NCI-H2227 (cell line): Measurements from ENCODE around the gene GZMM.
"Not testable (repeated sequence)": the region's sequence is repeated elsewhere in the genome, so short reads cannot be mapped to it uniquely, and the experiment has no call there.

Experiments used
- DNase-seq: peaks from one replicate; lab custom pipeline; 2025; ENCODE audit not compliant: unreplicated experiment; lab: John Stamatoyannopoulos, UW

The GZMM gene

DNA sequence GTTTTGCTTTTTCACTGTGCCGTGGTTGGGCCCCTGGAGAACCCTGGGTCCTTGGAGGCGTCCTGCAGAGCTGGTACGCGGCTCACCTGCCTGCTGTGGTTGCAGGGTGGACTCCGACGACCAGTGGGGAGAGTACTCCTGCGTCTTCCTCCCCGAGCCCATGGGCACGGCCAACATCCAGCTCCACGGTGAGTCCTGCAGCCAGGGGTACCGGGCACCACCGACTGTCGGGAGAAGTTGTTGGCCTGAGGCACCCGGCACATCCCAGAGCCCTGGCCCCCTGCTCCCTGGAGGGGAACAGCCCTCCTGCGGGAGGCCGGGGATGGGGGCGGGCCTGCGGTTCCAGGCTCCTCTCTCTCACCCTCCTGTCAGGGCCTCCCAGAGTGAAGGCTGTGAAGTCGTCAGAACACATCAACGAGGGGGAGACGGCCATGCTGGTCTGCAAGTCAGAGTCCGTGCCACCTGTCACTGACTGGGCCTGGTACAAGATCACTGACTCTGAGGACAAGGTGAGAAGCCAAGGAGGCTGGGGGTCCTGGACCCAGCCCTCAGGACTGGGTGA, 36.5 kb downstream of the GZMM start:
- no peak for DNase-seq

DNA sequence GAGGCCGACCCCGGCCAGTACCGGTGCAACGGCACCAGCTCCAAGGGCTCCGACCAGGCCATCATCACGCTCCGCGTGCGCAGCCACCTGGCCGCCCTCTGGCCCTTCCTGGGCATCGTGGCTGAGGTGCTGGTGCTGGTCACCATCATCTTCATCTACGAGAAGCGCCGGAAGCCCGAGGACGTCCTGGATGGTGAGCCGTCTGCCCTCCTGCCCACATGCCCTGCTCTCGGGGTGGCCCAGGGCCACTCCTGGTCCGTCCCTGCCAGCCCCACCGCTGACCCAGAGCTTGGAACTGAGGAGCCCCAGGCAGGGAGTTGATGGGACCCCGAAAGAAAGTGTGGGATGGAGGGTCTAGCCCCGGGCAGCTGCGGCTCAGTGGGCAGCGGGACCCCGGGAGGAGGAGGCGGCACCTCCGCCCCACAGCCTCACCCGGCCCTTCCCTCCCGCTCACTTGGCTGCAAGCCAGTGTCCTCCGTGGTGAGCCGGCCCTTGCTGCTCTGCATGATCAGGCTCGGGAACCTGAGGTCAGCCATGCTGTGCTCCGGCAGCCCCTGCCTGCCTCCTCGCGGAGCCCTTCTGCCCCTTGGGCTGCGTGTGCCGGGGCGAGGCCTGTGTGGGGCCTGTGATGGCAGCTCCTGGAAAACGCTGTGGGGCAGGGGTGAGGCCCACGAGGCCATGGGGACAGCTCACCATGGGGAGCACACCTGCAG, 37.7 kb downstream of the GZMM start:
- DNase-seq, result no peak

DNA sequence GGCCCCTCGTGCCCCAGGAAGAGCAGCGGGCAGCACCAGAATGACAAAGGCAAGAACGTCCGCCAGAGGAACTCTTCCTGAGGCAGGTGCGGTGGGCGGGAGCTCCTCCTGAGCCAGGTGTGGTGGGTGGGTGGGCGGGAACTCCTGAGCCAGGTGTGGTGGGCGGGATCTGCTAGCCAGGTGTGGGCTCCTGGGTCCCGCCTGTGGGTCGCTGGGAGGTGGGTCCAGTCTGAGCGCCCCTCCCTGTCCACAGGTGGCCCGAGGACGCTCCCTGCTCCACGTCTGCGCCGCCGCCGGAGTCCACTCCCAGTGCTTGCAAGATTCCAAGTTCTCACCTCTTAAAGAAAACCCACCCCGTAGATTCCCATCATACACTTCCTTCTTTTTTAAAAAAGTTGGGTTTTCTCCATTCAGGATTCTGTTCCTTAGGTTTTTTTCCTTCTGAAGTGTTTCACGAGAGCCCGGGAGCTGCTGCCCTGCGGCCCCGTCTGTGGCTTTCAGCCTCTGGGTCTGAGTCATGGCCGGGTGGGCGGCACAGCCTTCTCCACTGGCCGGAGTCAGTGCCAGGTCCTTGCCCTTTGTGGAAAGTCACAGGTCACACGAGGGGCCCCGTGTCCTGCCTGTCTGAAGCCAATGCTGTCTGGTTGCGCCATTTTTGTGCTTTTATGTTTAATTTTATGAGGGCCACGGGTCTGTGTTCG, 38.8 kb downstream of the GZMM start:
- no peak for DNase-seq

DNA sequence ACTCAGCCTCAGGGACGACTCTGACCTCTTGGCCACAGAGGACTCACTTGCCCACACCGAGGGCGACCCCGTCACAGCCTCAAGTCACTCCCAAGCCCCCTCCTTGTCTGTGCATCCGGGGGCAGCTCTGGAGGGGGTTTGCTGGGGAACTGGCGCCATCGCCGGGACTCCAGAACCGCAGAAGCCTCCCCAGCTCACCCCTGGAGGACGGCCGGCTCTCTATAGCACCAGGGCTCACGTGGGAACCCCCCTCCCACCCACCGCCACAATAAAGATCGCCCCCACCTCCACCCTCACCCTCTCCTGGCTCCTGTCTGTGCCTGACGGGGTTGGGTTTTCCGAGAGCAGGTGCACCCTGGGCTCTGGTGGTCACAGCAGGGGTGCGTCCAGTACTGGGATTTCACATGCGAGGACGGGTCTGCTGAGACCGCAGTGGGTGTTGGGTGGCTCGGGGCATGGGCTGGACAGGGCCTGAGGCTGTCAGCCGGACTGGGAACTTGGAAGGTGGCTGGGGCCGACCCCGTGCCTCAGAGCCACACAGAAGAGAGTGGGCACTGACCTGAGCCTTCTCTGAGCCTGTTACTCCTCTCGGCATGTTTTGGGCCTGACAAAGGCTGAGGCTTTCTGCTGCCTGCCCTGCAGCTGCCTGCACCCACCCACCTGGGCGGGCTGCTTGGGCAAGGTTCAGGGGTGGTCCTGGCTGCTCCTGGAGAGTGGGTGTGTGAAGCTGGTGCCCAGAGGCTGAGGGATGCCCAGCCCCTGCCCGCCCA, 39.5 kb downstream of the GZMM start:
- no peak for DNase-seq

DNA sequence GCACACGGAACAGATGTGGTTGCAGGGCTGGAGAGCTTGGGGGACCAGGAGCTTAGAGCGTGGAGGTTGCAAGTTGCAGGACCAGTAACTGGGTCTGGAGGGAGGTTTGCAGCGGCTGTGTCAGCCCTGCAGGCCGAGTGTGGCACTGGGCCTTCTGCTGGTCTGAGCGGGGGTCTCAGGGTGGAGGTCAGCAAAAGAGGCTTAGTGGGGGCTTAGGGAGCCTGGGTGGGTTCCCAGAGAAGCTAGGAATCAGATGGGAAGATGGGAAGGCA, 40.1 kb downstream of the GZMM start:
- DNase-seq, result no peak

DNA sequence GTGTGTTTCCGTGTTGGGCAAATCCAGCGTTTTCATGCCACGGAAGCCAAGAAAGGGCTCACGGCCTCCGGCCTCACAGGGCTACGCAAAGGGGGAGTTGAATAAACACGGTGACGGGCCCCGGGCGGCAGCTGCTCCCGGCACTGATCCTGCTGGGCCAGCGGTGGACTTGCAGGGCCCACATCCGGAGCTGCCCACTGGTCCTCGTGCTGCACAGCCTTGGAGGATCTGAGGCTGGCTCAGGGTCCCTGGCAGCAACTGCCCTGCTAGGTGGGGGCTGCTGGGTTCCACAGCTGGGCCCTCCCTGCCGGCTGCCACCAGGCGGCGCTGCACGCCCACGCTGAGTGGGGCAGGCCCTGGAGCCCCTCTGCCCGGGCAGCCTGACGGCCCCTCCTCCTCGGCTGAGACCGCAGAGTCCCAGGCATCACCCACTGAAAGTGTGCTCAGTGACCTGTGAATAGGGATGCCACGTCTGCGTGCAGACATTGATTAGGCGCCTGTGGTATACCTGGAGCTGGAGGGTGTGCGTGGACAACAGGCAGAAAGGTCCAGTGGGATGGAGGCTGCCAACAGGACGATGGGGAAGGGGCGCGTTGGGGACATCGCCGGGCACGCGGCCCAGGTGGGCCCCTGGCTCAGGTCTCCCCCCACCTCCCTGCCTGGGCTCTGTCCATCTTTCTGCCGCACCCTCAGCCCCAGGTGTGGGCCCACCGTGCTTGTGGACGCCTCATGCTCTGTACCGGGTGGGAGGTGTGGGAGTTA, 40.6 kb downstream of the GZMM start:
- DNase-seq, result peak; percentile 61

DNA sequence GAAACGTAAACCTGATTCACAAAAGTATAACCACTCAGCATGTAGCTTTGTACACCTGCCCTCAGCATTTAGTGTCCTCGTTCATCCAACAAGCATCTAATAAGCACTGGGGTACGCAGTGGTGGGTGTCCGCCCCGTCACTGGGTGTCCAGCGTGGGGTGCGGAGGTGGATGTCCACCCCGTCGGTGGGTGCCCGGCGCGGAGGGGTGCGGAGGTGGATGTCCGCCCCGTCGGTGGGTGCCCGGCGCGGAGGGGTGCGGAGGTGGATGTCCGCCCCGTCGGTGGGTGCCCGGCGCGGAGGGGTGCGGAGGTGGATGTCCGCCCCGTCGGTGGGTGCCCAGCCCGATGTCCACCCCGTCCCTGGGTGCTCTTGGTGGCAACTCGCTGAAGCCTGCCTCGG, 41.3 kb downstream of the GZMM start:
- not testable (repeated sequence) for DNase-seq

DNA sequence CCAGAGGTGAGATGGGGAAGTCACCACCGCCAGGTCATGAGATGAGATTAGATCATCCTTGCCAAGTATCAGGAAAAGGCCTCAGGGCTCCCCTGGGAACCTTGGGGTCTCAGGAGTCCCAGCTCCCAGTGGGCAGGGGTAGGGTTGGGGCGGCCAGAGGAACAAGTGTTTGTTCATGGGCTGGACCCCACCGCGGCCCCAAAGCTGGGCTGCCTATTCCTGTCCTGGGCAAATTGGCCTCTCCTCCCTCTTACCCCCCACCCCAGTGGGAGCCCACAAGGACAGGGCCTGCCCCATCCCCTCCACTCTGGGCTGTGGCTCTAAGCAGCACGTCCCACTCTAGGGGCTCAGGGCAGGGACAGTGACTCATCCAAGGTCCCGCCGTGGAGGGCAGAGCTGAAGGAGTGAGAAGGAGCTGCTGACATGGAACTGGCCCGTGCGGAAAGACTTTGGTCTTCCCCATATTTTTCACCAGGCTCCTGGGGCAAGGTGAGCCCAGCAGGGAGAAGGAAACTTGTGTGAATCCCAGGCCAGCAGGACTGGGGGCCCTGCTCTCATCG, 41.8 kb downstream of the GZMM start:
- DNase-seq, result no peak

DNA sequence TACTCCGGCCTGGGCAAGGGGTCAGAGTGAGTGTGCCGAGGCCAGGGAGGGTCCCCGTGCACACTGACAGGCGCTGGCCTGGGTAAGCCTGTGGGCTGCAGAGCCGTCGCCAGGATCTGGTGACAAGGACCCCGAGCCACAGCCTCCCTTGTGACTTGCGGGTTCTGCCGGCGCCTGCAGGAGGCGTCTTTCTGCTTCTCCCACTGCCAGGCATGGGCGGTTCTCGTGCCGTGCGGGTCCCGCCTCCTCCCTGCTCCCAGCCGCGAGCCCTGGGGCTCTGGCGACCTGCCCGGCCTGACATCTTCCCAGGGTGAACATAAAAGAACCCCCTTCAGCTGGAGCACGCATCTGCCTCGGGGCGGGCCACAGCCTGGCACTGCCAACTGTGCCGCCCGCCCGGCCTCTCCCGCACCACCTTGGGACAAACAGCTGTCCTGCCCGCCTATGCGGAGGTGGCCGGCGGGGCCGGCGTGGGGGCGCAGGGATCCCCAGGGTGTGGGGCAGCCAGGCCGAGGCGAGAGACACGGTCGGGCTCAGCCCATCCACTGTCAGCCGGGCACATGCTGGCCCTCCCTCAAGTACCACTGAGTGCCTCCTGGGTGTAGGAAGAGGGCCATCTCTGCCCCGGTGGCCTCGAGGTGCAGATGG, 44.4 kb downstream of the GZMM start:
- peak; percentile 77 for DNase-seq

DNA sequence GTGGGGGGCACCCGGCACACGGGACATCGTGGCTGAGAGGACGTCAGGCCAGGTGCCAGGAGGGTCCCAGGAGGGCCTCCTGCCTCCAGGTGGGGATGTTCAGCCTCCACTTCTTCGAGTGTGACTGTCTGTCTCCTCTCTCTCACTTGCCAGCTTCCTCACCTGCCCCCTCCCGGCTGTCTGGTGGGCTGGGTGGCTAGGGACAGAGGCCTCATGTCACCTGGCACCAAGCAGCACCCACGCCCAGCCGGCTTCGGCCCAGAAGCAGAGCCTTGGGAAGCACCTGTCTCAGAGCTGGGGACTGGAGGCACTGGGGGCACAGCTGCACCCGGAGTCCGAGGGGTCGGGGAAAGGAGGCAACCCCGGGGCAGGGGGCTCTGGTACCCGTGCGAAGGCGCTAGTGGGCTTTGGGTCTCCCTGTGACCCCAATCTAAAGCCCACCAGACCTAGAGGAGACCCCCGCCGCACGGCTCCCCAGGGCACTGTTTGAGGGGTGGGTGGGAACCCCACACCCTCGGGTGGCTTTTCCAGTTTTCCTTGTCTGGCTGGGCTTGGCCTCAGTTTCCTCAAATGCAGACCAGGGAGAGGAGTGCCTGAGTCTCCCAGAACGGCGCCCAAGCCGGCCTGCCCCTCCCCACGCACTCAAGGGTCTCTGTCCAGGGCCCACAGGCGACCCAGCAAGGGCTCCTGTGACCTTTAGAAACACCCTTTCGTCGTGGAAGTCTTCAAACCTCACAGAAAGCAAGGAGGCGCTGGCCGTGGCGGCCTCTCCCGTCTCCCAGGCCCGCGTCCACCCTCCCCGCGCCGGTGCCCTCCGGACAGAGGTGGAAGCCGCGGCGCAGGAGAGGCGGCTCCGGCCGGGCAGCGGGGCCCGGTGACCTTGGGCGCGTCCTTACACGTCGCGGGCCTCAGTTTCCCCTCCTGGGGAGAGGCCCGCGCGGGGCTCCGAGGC, 45.2 kb downstream of the GZMM start:
- peak; percentile 26 for DNase-seq

DNA sequence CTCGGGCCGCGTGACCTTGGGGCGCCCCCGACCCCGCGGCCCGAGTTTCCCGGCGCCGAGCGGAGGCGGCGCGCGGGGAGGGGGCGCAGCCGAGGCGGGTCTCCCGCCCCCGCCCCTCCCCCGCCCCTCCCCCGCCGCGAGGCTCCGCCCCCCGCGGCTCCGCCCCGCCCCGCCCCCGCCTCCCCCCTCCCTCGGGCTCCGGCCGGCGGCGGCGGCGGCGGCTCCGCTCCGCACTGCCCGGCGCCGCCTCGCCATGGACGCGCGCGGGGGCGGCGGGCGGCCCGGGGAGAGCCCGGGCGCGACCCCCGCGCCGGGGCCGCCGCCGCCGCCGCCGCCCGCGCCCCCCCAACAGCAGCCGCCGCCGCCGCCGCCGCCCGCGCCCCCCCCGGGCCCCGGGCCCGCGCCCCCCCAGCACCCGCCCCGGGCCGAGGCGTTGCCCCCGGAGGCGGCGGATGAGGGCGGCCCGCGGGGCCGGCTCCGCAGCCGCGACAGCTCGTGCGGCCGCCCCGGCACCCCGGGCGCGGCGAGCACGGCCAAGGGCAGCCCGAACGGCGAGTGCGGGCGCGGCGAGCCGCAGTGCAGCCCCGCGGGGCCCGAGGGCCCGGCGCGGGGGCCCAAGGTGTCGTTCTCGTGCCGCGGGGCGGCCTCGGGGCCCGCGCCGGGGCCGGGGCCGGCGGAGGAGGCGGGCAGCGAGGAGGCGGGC, 46.0 kb downstream of the GZMM start, which contains the start of gene HCN2:
Gene HCN2, plus strand, starts transcription at position 189 of the 703 bp plus-strand sequence. Its CDS starts 65 bp downstream, at position 254.
- DNase-seq, result no peak

DNA sequence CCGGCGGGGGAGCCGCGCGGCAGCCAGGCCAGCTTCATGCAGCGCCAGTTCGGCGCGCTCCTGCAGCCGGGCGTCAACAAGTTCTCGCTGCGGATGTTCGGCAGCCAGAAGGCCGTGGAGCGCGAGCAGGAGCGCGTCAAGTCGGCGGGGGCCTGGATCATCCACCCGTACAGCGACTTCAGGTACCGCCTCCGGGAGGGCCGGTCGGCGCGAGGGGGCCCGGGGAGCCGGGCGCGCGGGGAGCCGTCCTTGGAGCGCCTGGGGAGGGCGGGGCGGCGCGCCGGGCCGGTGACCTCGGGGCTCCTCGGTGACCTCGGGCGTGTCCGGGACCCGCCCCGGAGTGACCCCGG, 46.5 kb downstream of the GZMM start:
- DNase-seq, result peak; percentile 37

DNA sequence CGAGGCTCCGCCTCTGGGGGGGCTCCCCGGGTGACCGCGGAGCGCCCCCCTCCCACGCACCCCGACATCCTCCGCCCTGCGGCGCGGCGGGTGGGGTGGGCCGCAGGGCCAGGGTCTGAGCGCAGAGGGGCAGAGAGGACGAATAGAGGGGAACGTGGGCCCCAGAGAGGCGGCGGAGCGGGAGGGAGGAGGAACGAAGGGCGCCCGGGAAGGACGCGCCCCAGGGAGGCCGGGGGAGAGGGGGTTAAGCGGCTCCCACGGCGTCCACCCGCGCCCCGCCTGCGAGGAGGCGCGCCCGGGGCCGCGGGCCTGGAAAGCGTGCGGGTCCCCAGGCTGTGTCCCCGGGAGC, 46.9 kb downstream of the GZMM start:
- DNase-seq, result no peak

DNA sequence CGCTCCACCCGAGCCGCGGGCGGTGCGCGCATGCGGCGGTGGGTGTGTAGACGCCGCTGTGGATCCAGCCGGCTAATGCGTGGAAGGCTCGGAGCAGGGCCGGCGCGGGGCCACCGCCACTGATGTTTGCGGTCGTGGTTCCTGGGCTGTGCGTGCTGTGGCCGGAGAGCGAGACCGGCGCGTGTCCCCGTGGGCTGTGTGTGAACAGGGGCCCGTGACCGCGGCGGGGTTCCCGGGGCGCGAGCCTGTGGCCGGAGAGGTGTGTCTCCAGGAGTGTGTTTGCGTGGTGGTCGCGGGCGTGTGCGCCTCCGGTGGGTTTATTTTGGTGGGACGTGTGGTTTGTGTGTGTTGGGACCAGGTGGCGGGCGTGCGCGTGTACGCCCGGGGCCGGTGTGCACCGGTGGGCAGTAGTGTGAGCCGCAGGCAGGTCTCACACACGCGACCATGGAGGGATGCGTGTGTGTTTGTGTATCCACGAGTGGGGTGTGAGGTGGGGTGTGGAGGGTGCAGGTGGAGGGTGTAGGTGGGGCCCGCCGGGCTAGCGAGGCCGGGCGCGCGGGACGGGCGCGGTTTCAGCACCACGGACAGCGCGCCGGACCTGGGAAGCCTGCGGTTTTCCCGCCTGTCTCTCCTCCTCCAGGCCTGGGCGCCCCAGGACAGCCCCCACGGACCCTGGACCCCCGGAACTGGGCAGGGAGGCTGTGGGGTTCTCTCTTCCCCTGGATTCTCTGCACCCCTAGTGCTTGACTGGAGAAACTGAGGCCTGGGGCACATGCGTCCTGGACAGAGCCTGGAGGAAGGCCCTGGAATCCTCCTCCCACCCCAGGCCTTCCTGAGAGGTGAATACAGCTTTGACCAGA, 47.5 kb downstream of the GZMM start:
- DNase-seq, result no peak

DNA sequence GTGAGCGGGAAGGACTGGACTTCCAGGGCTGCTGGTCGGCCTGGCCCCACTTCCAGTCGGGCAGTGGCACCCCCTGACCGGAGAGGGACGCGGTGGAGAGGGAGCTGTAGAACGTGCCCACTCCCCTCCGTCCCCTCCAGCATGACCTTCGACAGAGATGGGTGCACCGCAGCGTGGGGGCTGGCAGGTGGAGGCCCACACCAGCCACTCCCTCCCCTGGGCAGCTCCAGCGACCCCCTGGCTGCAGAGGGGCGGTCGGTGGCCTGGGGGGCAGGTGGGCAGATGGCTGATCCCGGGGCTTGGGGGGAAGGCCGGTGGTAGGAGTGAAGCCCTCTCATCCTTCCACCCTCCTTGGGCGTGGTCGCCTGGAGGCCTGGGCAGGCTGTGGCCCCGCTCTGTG, 48.2 kb downstream of the GZMM start:
- DNase-seq, result no peak

DNA sequence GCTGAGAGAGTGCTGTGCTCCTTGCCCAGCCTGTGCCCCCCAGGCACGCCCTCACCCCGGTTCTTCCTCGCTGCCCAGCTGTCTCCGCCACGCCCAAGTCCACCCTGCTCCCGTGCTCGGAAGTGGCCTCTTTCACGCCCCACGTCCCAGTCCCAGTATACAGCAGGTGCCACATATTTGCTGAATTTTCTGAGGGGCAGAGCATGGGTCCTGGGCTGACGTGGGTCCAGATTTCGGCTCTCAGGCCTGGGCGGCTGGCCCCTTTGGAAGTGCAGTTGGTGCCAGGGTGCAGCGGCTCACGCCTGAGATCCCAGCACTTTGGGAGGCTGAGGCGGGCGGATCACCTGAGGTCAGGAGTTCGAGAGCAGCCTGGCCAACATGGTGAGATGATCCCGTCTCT, 49.2 kb downstream of the GZMM start:
- DNase-seq, result no peak

DNA sequence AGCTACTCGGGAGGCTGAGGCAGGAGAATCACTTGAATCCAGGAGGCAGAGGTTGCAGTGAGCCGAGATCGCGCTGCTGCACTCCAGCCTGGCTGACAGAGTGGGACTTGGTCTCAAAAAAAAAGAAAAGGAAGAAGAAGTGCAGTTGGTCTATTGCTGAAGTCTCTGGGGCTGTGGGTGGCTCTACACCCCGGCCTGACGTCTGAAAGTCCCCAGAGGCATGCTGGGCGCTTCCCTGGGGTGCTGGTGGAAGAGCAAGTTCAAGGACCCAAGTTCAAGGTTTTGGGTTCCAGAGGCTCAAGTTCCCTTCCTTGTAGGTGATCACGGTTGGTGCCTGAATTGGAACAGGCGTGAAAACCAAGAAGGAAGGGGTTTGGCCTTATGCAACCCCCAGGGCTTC, 49.7 kb downstream of the GZMM start:
- DNase-seq, result no peak
